Activated T-cell treated with anti-CD3 and anti-CD28 coated beads, Interleukin-2, amount 50 U/mL, for 24 hours (primary cell): ENCODE measurements around the gene NKD1.

Experiments
- DNase-seq: peaks from one replicate; pipeline ENCODE4 v3.0.0-alpha.2; 2020
- H3K27ac Mint-ChIP-seq: 2 replicates; pipeline ENCODE4 v1.8.0; 2020; ENCODE audit warnings: mild to moderate bottlenecking, mixed read lengths
- H3K27me3 Mint-ChIP-seq: 2 replicates; pipeline ENCODE4 v1.8.0; 2020; ENCODE audit warnings: mixed read lengths
- H3K36me3 Mint-ChIP-seq: 2 replicates; pipeline ENCODE4 v1.8.0; 2020; ENCODE audit warnings: low read depth, mixed read lengths
- H3K4me1 Mint-ChIP-seq: 2 replicates; pipeline ENCODE4 v1.8.0; 2020; ENCODE audit warnings: low read depth, mixed read lengths
- H3K4me3 Mint-ChIP-seq: 2 replicates; pipeline ENCODE4 v1.8.0; 2020; ENCODE audit warnings: mild to moderate bottlenecking, moderate library complexity, mixed read lengths
- H3K9me3 Mint-ChIP-seq: 2 replicates; pipeline ENCODE4 v1.8.0; 2020; ENCODE audit warnings: mixed read lengths

Gene NKD1

GRCh38 chr16:50585331-50585776 lies 37.2 kb downstream of the NKD1 start:
- Mint-ChIP-seq H3K9me3 (no peaks in the 10 kb centered on the region), H3K27me3 (no peaks in the 10 kb centered on the region), H3K4me1 (peaks cover 35% of the 10 kb centered on the region), H3K4me3 (no peak overlapping the region), H3K27ac (no peak overlapping the region), H3K36me3 (no peaks in the 10 kb centered on the region)
- DNase-seq, result no peak

GRCh38 chr16:50587543-50587942 lies 39.3 kb downstream of the NKD1 start:
- no peaks in the 10 kb centered on the region for H3K36me3 Mint-ChIP-seq
- H3K4me3 Mint-ChIP-seq, result no peak overlapping the region
- no peak overlapping the region for H3K27ac Mint-ChIP-seq
- H3K27me3 Mint-ChIP-seq, result no peaks in the 10 kb centered on the region
- no peaks in the 10 kb centered on the region for H3K9me3 Mint-ChIP-seq
- DNase-seq, result no peak
- peaks cover 52% of the 10 kb centered on the region for H3K4me1 Mint-ChIP-seq

DNA sequence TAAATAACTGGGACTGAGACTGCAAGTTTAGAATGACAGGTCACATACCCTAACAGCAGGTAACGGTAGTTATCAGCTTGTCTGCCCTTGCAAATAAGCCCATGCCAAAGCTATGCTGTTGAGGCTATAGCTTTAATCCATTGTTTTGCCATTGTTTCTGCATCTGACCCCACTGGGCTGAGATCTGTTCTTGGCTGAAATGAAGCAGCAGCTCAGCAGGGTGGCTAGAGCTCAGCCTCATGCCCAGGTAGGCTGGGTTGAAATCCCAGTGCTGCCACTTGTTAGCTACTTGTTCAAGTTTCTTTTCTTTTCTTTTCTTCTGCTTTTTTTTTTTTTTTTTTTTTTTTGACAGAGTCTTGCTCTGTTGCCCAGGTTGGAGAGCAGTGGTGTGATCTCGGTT lies 40.1 kb downstream of the NKD1 start:
- H3K4me3 Mint-ChIP-seq, result no peak overlapping the region
- H3K9me3 Mint-ChIP-seq, result no peaks in the 10 kb centered on the region
- no peak for DNase-seq
- peaks cover 51% of the 10 kb centered on the region for H3K4me1 Mint-ChIP-seq
- H3K27ac Mint-ChIP-seq, result no peak overlapping the region
- H3K36me3 Mint-ChIP-seq, result no peaks in the 10 kb centered on the region
- H3K27me3 Mint-ChIP-seq, result no peaks in the 10 kb centered on the region

DNA sequence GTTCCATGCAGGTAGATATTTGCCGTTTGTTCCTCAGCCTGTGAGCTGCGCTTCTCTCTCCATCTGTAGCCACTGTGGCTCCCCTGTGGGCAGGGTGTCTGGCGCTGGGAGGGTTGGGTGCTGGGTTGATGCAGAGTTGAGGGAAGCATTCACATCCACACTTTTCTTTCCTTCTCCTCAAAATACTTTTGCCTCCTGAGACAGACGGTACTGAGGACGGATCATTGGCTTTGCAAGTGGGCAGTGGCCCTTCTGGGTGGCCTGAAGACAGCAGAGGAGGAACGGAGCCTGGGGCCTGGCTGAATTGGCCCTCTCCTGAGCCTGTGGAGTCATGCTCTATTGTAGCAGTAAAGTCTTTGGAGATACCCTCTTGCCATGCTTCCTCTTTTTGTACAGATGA lies 43.0 kb downstream of the NKD1 start:
- no peaks in the 10 kb centered on the region for H3K27me3 Mint-ChIP-seq
- H3K4me1 Mint-ChIP-seq, result peaks cover 34% of the 10 kb centered on the region
- no peak overlapping the region for H3K27ac Mint-ChIP-seq
- no peak for DNase-seq
- H3K9me3 Mint-ChIP-seq, result no peaks in the 10 kb centered on the region
- H3K4me3 Mint-ChIP-seq, result no peak overlapping the region
- H3K36me3 Mint-ChIP-seq, result no peaks in the 10 kb centered on the region

DNA sequence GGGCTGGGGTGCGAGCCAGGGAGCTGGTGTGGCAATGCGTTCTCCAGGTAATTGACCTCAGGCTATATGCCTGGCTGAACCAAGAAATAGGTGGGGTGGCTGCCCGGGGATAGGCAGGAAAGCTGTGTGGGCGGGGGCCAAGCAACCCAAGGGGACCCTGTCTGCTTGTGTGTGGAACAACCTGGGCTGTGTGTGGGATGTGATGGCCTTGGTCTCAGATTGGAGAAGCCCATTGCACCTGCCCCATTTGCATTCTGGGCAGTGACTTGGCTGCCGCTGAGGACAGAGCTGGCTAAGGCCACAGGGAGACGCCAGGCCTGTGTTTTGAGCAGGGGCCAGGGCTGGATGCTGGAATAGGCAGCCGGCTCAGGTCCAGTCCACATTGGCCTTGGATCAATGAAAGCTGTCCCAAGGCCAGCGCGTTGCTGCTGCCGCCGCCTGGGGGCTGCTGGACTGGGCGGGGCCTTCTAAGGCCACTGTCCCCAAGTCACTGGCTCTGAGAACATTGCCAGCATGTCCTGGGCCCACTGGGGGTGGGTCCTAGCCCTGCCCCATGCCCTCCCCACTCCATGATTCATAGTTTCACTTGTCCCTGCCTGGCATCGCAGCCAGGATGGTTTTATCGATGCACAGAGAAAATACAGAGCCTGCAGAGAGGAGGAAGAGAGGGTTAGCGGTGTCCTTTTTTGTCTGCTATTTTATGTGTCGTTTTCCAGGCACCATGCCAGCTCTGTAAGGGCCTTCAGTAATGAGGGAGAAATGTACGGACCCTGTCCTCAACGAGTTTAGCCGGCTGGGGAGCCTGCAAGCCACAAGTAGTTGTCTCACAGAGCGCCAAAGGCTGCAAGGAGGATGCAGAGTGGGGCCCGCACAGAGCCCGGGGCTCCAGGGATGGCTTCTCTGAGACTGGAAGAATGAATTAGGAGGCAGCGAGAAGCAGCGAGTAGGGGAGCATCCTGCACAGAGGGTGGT lies 43.9 kb downstream of the NKD1 start:
- peak overlapping the region; percentile 52 for H3K27ac Mint-ChIP-seq

DNA sequence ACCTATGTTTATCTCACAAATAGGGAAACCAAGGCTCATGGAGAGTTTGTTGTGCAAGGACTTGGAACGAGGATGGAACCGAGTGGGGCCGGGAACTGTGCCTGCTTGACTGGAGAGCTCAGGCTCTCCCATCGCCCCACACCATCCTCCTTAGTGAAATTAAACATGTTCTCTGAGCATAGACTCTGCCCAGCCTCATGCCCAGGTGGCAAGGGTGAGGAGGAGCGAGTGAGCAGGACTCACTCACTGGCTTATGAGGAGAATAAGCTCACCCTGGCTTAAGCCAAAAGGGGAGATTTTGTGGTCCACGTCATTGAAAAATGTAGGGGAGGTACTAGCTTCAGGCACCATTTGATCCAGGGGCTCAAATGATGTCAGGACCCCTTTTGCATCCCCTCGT lies 44.8 kb downstream of the NKD1 start:
- Mint-ChIP-seq H3K27ac (no peak overlapping the region), H3K36me3 (no peaks in the 10 kb centered on the region), H3K9me3 (no peaks in the 10 kb centered on the region), H3K4me3 (no peak overlapping the region), H3K27me3 (no peaks in the 10 kb centered on the region), H3K4me1 (peaks cover 34% of the 10 kb centered on the region)
- DNase-seq, result no peak

More for the DNA sequence above, 43.9 kb downstream of the NKD1 start:
- H3K4me3 Mint-ChIP-seq, result no peak overlapping the region
- H3K36me3 Mint-ChIP-seq, result no peaks in the 10 kb centered on the region
- no peak for DNase-seq
- no peaks in the 10 kb centered on the region for H3K9me3 Mint-ChIP-seq
- peaks cover 34% of the 10 kb centered on the region for H3K4me1 Mint-ChIP-seq
- H3K27me3 Mint-ChIP-seq, result no peaks in the 10 kb centered on the region

DNA sequence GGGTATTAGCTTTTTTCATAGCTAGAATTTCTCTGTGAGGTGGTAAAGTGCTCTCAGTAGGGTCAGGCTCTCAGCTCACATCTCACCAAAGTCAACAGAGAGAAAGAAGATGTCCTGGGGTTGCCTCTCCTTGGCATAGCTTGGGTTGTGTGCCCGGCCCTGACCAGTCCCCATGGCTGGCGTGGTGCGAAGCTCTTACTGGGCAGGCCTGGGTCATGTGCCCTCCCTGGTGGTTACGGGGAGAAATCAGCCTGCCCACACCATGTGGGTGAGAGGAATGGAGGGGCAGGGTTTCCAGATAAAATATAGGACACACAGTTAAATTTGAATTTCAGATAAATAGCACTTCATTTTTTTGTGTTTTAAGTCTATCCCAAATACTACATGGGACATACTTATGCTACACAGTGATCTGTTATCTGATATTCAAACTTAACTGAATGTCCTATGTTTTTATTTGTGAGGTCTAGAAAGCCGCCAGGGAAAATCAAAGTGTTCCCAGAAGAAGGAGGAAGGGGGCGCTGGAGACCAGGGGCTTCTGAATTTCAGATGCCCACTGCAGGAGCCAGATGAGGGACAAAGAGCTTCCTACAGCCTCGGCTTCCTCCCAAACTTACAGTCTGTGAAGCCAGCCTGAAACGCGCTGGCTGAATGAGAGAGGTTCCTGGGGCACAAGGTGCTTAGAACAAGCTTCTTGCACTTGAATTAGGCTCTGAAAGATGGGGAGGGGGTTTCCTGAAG lies 45.4 kb downstream of the NKD1 start:
- no peak for DNase-seq
- no peaks in the 10 kb centered on the region for H3K27me3 Mint-ChIP-seq
- peaks cover 33% of the 10 kb centered on the region for H3K4me1 Mint-ChIP-seq
- no peaks in the 10 kb centered on the region for H3K36me3 Mint-ChIP-seq
- no peak overlapping the region for H3K4me3 Mint-ChIP-seq
- no peak overlapping the region for H3K27ac Mint-ChIP-seq
- H3K9me3 Mint-ChIP-seq, result no peaks in the 10 kb centered on the region

GRCh38 chr16:50594308-50595260 lies 46.4 kb downstream of the NKD1 start:
- Mint-ChIP-seq H3K9me3 (no peaks in the 10 kb centered on the region), H3K4me1 (peaks cover 29% of the 10 kb centered on the region), H3K36me3 (no peaks in the 10 kb centered on the region)

DNA sequence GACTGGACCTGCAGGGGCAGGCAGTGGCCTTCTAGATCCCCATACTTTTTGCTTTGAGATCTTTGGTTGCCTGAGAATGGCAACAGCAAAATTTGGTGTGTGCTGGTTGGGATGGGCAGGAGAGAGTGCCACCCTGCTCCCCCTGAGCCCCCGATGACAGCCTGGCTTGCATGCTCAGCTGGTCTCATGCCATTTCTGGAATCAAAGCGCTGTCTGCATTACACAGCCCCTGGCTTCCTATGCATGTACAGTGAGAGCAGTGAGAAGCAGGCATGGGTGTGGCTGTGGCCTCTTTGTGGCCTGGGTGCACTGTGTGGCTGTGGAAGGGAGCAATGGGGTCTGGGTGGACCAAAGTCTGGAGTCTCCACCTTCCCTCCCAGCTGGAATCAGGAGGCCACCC lies 47.7 kb downstream of the NKD1 start:
- H3K27ac Mint-ChIP-seq, result no peak overlapping the region
- no peaks in the 10 kb centered on the region for H3K36me3 Mint-ChIP-seq
- DNase-seq, result no peak
- H3K9me3 Mint-ChIP-seq, result no peaks in the 10 kb centered on the region
- H3K4me3 Mint-ChIP-seq, result no peak overlapping the region
- peaks cover 32% of the 10 kb centered on the region for H3K4me1 Mint-ChIP-seq
- H3K27me3 Mint-ChIP-seq, result no peaks in the 10 kb centered on the region

More at GRCh38 chr16:50594308-50595260, 46.4 kb downstream of the NKD1 start:
- H3K27me3 Mint-ChIP-seq, result no peaks in the 10 kb centered on the region
- no peak for DNase-seq
- H3K4me3 Mint-ChIP-seq, result no peak overlapping the region
- H3K27ac Mint-ChIP-seq, result no peak overlapping the region

- Mint-ChIP-seq H3K36me3 (no peaks in the 10 kb centered on the region), H3K4me3 (no peak overlapping the region)
These were observed 48.7 kb downstream of the NKD1 start for GRCh38 chr16:50596762-50597450.

DNA sequence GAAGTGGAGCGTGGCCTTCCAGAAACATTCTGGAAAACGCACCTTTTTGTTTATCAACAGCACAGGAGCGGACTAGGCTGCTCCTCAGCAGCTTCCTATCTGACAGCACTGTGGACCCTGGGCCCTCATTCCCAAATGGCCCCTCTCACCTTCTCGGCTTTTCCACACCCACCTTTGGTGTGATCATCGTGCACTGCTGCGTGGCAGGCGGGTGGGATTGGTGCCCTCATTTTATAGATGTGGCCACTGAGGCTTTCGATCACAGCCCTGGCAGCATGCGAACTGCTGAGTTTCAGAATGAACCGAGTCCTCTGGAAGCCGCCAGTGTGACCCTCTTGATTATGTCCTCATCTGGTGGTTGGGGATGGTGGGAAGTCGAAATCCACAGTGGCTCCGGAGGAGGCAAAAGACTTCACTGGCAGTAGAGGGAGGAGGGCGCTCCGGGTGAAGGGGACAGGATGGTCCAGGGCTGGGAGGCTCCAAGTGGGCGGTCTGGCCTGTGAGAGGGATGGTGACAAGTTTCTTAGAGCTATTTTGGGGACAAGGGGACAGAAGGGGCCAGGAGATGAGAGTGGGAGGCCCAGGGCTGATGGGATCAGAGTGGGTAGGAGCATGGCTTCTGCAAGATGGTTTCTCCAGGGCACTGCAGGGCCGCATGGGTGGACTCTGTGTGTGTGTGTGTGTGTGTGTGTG lies 49.5 kb downstream of the NKD1 start:
- Mint-ChIP-seq H3K27ac (no peak overlapping the region), H3K4me1 (peaks cover 32% of the 10 kb centered on the region), H3K36me3 (no peaks in the 10 kb centered on the region), H3K4me3 (no peak overlapping the region), H3K27me3 (no peaks in the 10 kb centered on the region), H3K9me3 (no peaks in the 10 kb centered on the region)
- DNase-seq, result no peak

More at GRCh38 chr16:50596762-50597450, 48.7 kb downstream of the NKD1 start:
- no peaks in the 10 kb centered on the region for H3K27me3 Mint-ChIP-seq
- DNase-seq, result no peak
- H3K27ac Mint-ChIP-seq, result no peak overlapping the region
- peaks cover 29% of the 10 kb centered on the region for H3K4me1 Mint-ChIP-seq
- H3K9me3 Mint-ChIP-seq, result no peaks in the 10 kb centered on the region

DNA sequence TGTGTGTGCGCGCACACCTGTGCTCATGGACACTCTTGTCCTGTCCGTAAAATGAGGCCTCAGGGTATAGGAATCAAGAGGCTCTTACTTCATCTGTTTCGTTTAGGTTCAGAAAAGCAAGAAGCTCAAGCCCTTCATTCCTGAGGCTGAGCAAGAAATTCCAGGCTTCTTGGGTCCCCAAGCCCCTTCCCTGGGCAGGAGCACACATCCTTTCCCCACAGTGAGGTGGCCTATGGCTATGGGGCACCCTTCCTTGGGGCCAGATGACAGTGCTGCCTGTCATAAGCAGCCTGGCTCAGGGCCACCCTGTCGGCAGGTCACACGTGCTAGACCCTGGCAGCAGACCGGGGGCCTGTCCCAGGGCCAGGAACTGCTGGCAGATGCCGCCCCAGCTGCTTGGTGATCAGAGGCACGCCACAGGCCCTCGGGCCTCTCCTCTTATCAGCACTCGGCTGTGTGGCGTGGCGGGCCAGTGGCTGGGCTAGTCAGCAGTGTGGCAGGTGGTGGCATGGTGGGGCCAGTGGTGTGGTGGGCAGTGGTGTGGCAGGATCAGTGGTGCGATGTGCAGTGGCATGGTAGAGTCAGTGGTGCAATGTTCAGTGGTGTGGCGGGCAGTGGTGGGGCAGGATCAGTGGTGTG lies 50.2 kb downstream of the NKD1 start:
- H3K27ac Mint-ChIP-seq, result no peak overlapping the region
- peaks cover 39% of the 10 kb centered on the region for H3K4me1 Mint-ChIP-seq
- no peaks in the 10 kb centered on the region for H3K9me3 Mint-ChIP-seq
- H3K4me3 Mint-ChIP-seq, result no peak overlapping the region
- H3K27me3 Mint-ChIP-seq, result no peaks in the 10 kb centered on the region
- no peak for DNase-seq
- no peaks in the 10 kb centered on the region for H3K36me3 Mint-ChIP-seq

DNA sequence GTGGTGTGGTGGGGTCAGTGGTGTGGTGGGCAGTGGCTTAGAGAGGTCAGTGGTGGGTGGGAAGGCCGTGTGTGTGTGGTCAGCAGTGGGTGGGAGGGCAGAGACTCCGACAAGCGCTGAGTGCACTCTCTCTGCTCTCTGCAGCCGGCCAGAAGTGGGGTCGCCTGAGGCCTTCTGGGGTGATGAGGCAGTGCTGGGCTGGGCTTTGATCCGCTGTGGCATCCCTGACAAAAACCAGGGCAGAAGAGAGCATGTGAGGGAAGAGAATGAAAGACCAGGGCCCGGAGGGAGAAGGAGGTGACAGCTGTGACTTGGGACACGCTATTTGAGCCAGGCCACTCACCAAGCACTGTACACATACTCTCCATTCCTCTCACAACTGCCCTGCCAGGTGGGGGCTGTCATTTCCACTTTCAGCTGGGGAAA lies 50.8 kb downstream of the NKD1 start:
- Mint-ChIP-seq H3K4me1 (peaks cover 44% of the 10 kb centered on the region), H3K27ac (peak overlapping the region; percentile 28), H3K27me3 (no peaks in the 10 kb centered on the region), H3K9me3 (no peaks in the 10 kb centered on the region), H3K4me3 (no peak overlapping the region), H3K36me3 (no peaks in the 10 kb centered on the region)
- DNase-seq, result no peak
